K562 (cell line): Measurements from ENCODE around the gene DHX58. TPM values are rescaled to one million over a fixed set of nuclear protein-coding genes. Genes with fewer than 3 reads are reported as not detected.

Source experiments
- ATAC-seq: fragments of 200-7000 bp; cut with Tn5 transposase; 3 replicates; pipeline ENCODE4 v1.9.1; 2020; ENCODE audit warnings: moderate library complexity
- BruUV-seq: library from RNA; stranded (reverse); fragments of 400-500 nt; replicated peaks from 2 replicates; lab custom pipeline; 2021; lab: Mats Ljungman, UMichigan
- CTCF ChIA-PET: fragments of 300-600 bp; formaldehyde crosslinking; extraction: SDS; loops from one replicate; lab custom pipeline; 2021; ENCODE audit warnings: low intra/inter-chr PET ratio; lab: Yijun Ruan, JAX
- POLR2A ChIA-PET: fragments of 300-600, 350-650 bp; sonication (Branson Sonifier 250); formaldehyde crosslinking; extraction: SDS; loops from one replicate; lab custom pipeline; 2021; ENCODE audit warnings: antibody characterized with exemption, inconsistent platforms; lab: Yijun Ruan, JAX
- DNase-seq, 4 experiments: peaks; one replicate each; pipeline versions ENCODE4 v3.0.0 to v3.0.0-alpha.2; 2011 to 2018; ENCODE audit warnings: low spot score in 3 of 4, mixed read lengths in 3 of 4; ENCODE audit errors: extremely low read depth in 1 of 4
- FAIRE-seq: peaks from 2 replicates; lab custom pipeline; 2011; peaks lifted over from hg19 to GRCh38; lab: Jason Lieb, UNC
- H2AFZ ChIP-seq: 2 replicates; pipeline ENCODE4 v1.6.0; 2011; ENCODE audit warnings: low read depth, low read length, control low read depth, inconsistent platforms
- H3K27ac ChIP-seq: fragments of 200-600 bp; 3 replicates; pipeline ENCODE4 v1.8.0; 2011; ENCODE audit warnings: low read depth, mild to moderate bottlenecking, control low read depth, inconsistent platforms, low read length, moderate library complexity, mixed read lengths; ENCODE audit errors: extremely low read depth
- H3K27me3 ChIP-seq, 2 experiments: fragments of 300-600 bp in 1 of 2; 2 replicates in 1 of 2; 3 replicates in 1 of 2; pipeline versions ENCODE4 v1.6.0 to v1.8.0; 2011; ENCODE audit warnings: inconsistent platforms in 2 of 2, low read length in 2 of 2, mild to moderate bottlenecking in 1 of 2, mixed read lengths in 1 of 2, moderate library complexity in 1 of 2; ENCODE audit not compliant: control insufficient read depth in 2 of 2, insufficient read depth in 2 of 2
- H3K36me3 ChIP-seq: fragments of 300-600 bp; 3 replicates; pipeline ENCODE4 v1.8.0; 2011; ENCODE audit warnings: mild to moderate bottlenecking, low read length, inconsistent platforms; ENCODE audit not compliant: control insufficient read depth, insufficient read depth
- H3K4me1 ChIP-seq, 2 experiments: fragments of 200-600 bp in 1 of 2; replicated peaks in 1 of 2; 2 replicates in 1 of 2; 3 replicates in 1 of 2; pipeline versions ENCODE4 v1.5.1 to v1.8.0; 2011; ENCODE audit warnings: inconsistent platforms in 2 of 2, low read length in 2 of 2, mild to moderate bottlenecking in 1 of 2, mixed read lengths in 1 of 2, moderate library complexity in 1 of 2; ENCODE audit not compliant: control insufficient read depth in 2 of 2, insufficient read depth in 2 of 2
- H3K4me2 ChIP-seq: 2 replicates; pipeline ENCODE4 v1.6.1; 2011; ENCODE audit warnings: low read length, control low read depth, inconsistent platforms, mixed read lengths; ENCODE audit not compliant: insufficient read depth
- H3K4me3 ChIP-seq: fragments of 200-600 bp; sonication (generic), shearing (Covaris generic); 2 replicates; pipeline ENCODE4 v1.5.1; 2016; ENCODE audit warnings: control low read depth, inconsistent platforms
- H3K79me2 ChIP-seq: fragments of 200-600 bp; 3 replicates; pipeline ENCODE4 v1.8.0; 2011; ENCODE audit warnings: low read length, inconsistent platforms; ENCODE audit not compliant: control insufficient read depth, insufficient read depth
- H3K9ac ChIP-seq, 2 experiments: 2 replicates each; pipeline versions ENCODE4 v1.6.0 to v1.6.1; 2011; ENCODE audit warnings: low read depth in 2 of 2, low read length in 2 of 2, control low read depth in 1 of 2, inconsistent platforms in 1 of 2, mild to moderate bottlenecking in 1 of 2, mixed read lengths in 1 of 2; ENCODE audit not compliant: insufficient read depth in 1 of 2
- H3K9me1 ChIP-seq: one replicate; pipeline ENCODE4 v1.6.0; 2011; ENCODE audit warnings: inconsistent platforms, mild to moderate bottlenecking, low read length, moderate library complexity; ENCODE audit not compliant: control insufficient read depth, insufficient read depth
- H3K9me3 ChIP-seq: replicated peaks from 2 replicates; pipeline ENCODE4 v1.5.1; 2011; ENCODE audit warnings: low read depth, low read length, inconsistent platforms; ENCODE audit not compliant: control insufficient read depth, insufficient read depth
- H4K20me1 ChIP-seq: replicated peaks from 2 replicates; pipeline ENCODE4 v1.6.1; 2011; ENCODE audit warnings: low read length, inconsistent platforms, mixed read lengths; ENCODE audit not compliant: control insufficient read depth, insufficient read depth
- CBFA2T2 ChIP-seq: fragments of 450-650 bp; conservative IDR thresholded peaks from 2 replicates; pipeline ENCODE4 v1.6.1; 2017; ENCODE audit warnings: mild to moderate bottlenecking
- CREB3L1 ChIP-seq: fragments of 450-650 bp; IDR thresholded peaks from 2 replicates; pipeline ENCODE4 v1.6.1; 2014; ENCODE audit warnings: low read depth, mild to moderate bottlenecking, moderate library complexity, borderline replicate concordance
- E2F5 ChIP-seq: sonication (generic); formaldehyde crosslinking; IDR thresholded peaks from 2 replicates; pipeline ENCODE4 v1.8.0; 2022; ENCODE audit warnings: mild to moderate bottlenecking, missing genetic modification reagents
- GTF2B ChIP-seq: IDR thresholded peaks from 2 replicates; pipeline ENCODE4 v1.6.1; 2011; ENCODE audit not compliant: insufficient read length; ENCODE audit errors: extremely low read depth
- GTF3C2 ChIP-seq: IDR thresholded peaks from 3 replicates; pipeline ENCODE4 v1.6.1; 2011; ENCODE audit warnings: borderline replicate concordance, mild to moderate bottlenecking, moderate library complexity; ENCODE audit not compliant: insufficient read length; ENCODE audit errors: extremely low read depth
- HDAC6 ChIP-seq: IDR thresholded peaks from 2 replicates; pipeline ENCODE4 v1.6.1; 2012; ENCODE audit warnings: low read depth, mild to moderate bottlenecking, control low read depth, inconsistent platforms, low read length, moderate library complexity
- NR2F6 ChIP-seq: fragments of 450-650 bp; formaldehyde crosslinking; IDR thresholded peaks from 2 replicates; pipeline ENCODE4 v1.4.0; 2020; ENCODE audit warnings: mild to moderate bottlenecking
- SRF ChIP-seq, 2 experiments: fragments of 250-450, 450-650 bp in 1 of 2; sonication (Bioruptor Pico) in 1 of 2; sonication (generic) in 1 of 2; formaldehyde crosslinking; IDR thresholded peaks; 2 replicates each; pipeline versions ENCODE4 v1.5.0 to v1.5.1; 2020 to 2022; ENCODE audit warnings: mild to moderate bottlenecking in 1 of 2, missing genetic modification reagents in 1 of 2
- ZNF217 ChIP-seq: sonication (generic); formaldehyde crosslinking; IDR thresholded peaks from 2 replicates; pipeline ENCODE4 v1.8.0; 2022; ENCODE audit warnings: mild to moderate bottlenecking, missing genetic modification reagents
- WGBS: fragments of 100-300 bp; shearing (Covaris generic); methylation state at CpG from one replicate; pipeline ENCODE4 v1.1.6; 2016; ENCODE audit warnings: low coverage, mixed read lengths; ENCODE audit not compliant: insufficient coverage; ENCODE audit errors: missing lambda C conversion rate; 5-methylcytosine and 5-hydroxymethylcytosine counted together
- in situ Hi-C: fragments of 300-500 bp; cut with MboI; formaldehyde crosslinking; loops from 4 replicates; pipeline ENCODE4 v1.15.0; 2018; ENCODE audit warnings: inconsistent platforms, mixed read lengths
- intact Hi-C: fragments of 100-400 bp; cut with micrococcal nuclease; formaldehyde crosslinking; loops from 2 replicates; pipeline ENCODE4 v1.14.2; 2022
- polyA plus RNA-seq, 8 experiments: library from polyadenylated mRNA; depleted of rRNA in 4 of 8; stranded (reverse) in 5 of 8; unstranded in 3 of 8; fragments of >200 nt; fragmentation: Nextera tagmentation in 2 of 8; fragmentation: Illumina TruSeq in 1 of 8; extraction: Ambion mirVana in 2 of 8; extraction: Trizol in 1 of 8; gene quantifications; 2 replicates each; pipeline versions ENCODE4 v1.2.1 to v1.2.3, GENCODE V29; 2011 to 2014; ENCODE audit warnings: inconsistent platforms in 1 of 8, missing spikeins in 1 of 8
- total RNA-seq, 7 experiments: library from RNA; depleted of rRNA in 6 of 7; stranded (reverse); fragments of >200 nt in 6 of 7; fragmentation: Illumina TruSeq in 2 of 7; extraction: Trizol in 2 of 7; gene quantifications; 2 replicates each; pipeline versions ENCODE4 v1.2.1 to v1.2.3, GENCODE V29; 2011 to 2021; ENCODE audit warnings: low replicate concordance in 1 of 7

Gene DHX58
- total and polyA plus RNA-seq, 9 of the 15 experiments (the other 6 are each of a cell fraction or from before 2014, with no cell fraction given): 0.15 to 3.0 (median 1.4) TPM

GRCh38 chr17:42061646-42062487 is 50.6 kb downstream of the DHX58 start (continued):
- no peak for TF ChIP-seq GTF3C2
- TF ChIP-seq E2F5 (CRISPR knock-in tag): no peak
- TF ChIP-seq CBFA2T2: no peak
- no peak for TF ChIP-seq SRF (CRISPR knock-in tag; IDR thresholded peaks at IDR 0.05)

- intact Hi-C loops: no loop called here
- TF ChIP-seq HDAC6: no peak
- no peak for TF ChIP-seq ZNF217 (CRISPR knock-in tag)
- no peak for TF ChIP-seq CREB3L1
- TF ChIP-seq NR2F6 (CRISPR knock-in tag): no peak
- TF ChIP-seq GTF2B: no peak
Observed at GRCh38 chr17:42060231-42060630, 52.3 kb downstream of the DHX58 start.

More at GRCh38 chr17:42060231-42060630, 52.3 kb downstream of the DHX58 start:
- H3K9me1 ChIP-seq: peaks cover 3% of the 10 kb centered on the region
- H3K79me2 ChIP-seq: no peaks in the 10 kb centered on the region
- ATAC-seq: no peak
- in situ Hi-C loops: no loop called here
- no peaks in the 10 kb centered on the region for H4K20me1 ChIP-seq
- CTCF ChIA-PET: no interaction called here
- H2AFZ ChIP-seq: no peak overlapping the region
- peaks cover 0 to 18% of the 10 kb centered on the region in 2 experiments; a peak in 3 of 5 replicates for H3K4me1 ChIP-seq
- no peak overlapping the region for H3K4me3 ChIP-seq
- no peak overlapping the region for H3K4me2 ChIP-seq
- POLR2A ChIA-PET: interaction anchor here (0.6 kb wide), 1 partner anchor 791 kb away, joined by 3 read pairs; the partner anchor contains the start of gene AOC3
- BruUV-seq: no TSS peak
- H3K36me3 ChIP-seq: no peaks in the 10 kb centered on the region
- H3K9ac ChIP-seq: 0 out of 4 replicates have a peak overlapping the region, but pooled peaks of 1 of the 2 experiments have one; percentile 33
- no peak for FAIRE-seq
- 19% methylated on average over 3 of the region's 4 CpGs for WGBS
- no peak overlapping the region for H3K27ac ChIP-seq
- no peak for DNase-seq
- H3K27me3 ChIP-seq: peaks cover 0 to 10% of the 10 kb centered on the region in 2 experiments; a peak in 2 of 5 replicates
- H3K9me3 ChIP-seq: no peaks in the 10 kb centered on the region
